Left ventricle myocardium inferior (tissue), 1 donor: ENCODE data around the gene RDH16. TPM values are rescaled to one million over a fixed set of nuclear protein-coding genes. Genes with fewer than 3 reads are reported as not detected.

Experiments
- DNase-seq: peaks from one replicate; pipeline ENCODE4 v3.0.0-alpha.2; 2020
- H3K27ac ChIP-seq: fragments of 200-600 bp; replicated peaks from 2 replicates; pipeline ENCODE4 v1.8.0; 2021
- H3K27me3 ChIP-seq: fragments of 200-600 bp; 2 replicates; pipeline ENCODE4 v1.8.0; 2021; ENCODE audit warnings: low read depth
- H3K36me3 ChIP-seq: fragments of 200-600 bp; 2 replicates; pipeline ENCODE4 v1.8.0; 2021
- H3K4me1 ChIP-seq: fragments of 200-600 bp; 2 replicates; pipeline ENCODE4 v1.8.0; 2021
- H3K4me3 ChIP-seq: fragments of 200-600 bp; 2 replicates; pipeline ENCODE4 v1.8.0; 2021; ENCODE audit warnings: mild to moderate bottlenecking, moderate library complexity
- H3K9me3 ChIP-seq: fragments of 200-600 bp; replicated peaks from 2 replicates; pipeline ENCODE4 v1.8.0; 2021
- CTCF ChIP-seq: fragments of 200-600 bp; IDR thresholded peaks from 2 replicates; pipeline ENCODE4 v1.8.0; 2021; ENCODE audit warnings: antibody characterized with exemption, mild to moderate bottlenecking, borderline replicate concordance
- intact Hi-C: fragments of 100-400 bp; cut with micrococcal nuclease; formaldehyde crosslinking; loops from one replicate; pipeline ENCODE4 v1.11.0; 2022
- total RNA-seq: library from RNA; stranded (reverse); fragmentation: NEBNext Ultra II Directional; extraction: Animal tissue kit (Norgen Biotek cat#: 25700); gene quantifications from one replicate; pipeline ENCODE4 v1.2.1, GENCODE V29; 2021
- donor health status: DM: no; HTN: yes; CAD: no; lungs with severe emphysema.

The RDH16 gene
- total RNA-seq, 1 donor from 2014 or later: 0.19 TPM

- no peaks in the 10 kb centered on the region for H3K36me3 ChIP-seq
- H3K27ac ChIP-seq: no peak overlapping the region
- no peak for TF ChIP-seq CTCF
- no peaks in the 10 kb centered on the region for H3K9me3 ChIP-seq
- no peak overlapping the region for H3K4me3 ChIP-seq
- intact Hi-C loops: no loop called here
- H3K4me1 ChIP-seq: no peaks in the 10 kb centered on the region
- no peaks in the 10 kb centered on the region for H3K27me3 ChIP-seq
- DNase-seq: no peak
These were observed 25.3 kb downstream of the RDH16 start for GRCh38 chr12:56932146-56932545.

GRCh38 chr12:56931474-56931978, 25.9 kb downstream of the RDH16 start:
- TF ChIP-seq CTCF: no peak
- Histone ChIP-seq H3K4me3 (no peak overlapping the region), H3K36me3 (no peaks in the 10 kb centered on the region), H3K9me3 (no peaks in the 10 kb centered on the region), H3K27ac (no peak overlapping the region), H3K4me1 (no peaks in the 10 kb centered on the region), H3K27me3 (no peaks in the 10 kb centered on the region)
- no peak for DNase-seq
- intact Hi-C loops: no loop called here

GRCh38 chr12:56930241-56930640, 27.2 kb downstream of the RDH16 start:
- no peaks in the 10 kb centered on the region for H3K4me1 ChIP-seq
- no peak for DNase-seq
- H3K4me3 ChIP-seq: no peak overlapping the region
- no peak for TF ChIP-seq CTCF
- H3K36me3 ChIP-seq: no peaks in the 10 kb centered on the region
- no peak overlapping the region for H3K27ac ChIP-seq
- no peaks in the 10 kb centered on the region for H3K9me3 ChIP-seq
- intact Hi-C loops: no loop called here
- no peaks in the 10 kb centered on the region for H3K27me3 ChIP-seq

GRCh38 chr12:56929780-56930179, 27.6 kb downstream of the RDH16 start:
- no peaks in the 10 kb centered on the region for H3K36me3 ChIP-seq
- DNase-seq: no peak
- intact Hi-C loops: no loop called here
- H3K4me3 ChIP-seq: no peak overlapping the region
- H3K4me1 ChIP-seq: no peaks in the 10 kb centered on the region
- no peak for TF ChIP-seq CTCF
- no peaks in the 10 kb centered on the region for H3K9me3 ChIP-seq
- H3K27me3 ChIP-seq: no peaks in the 10 kb centered on the region
- no peak overlapping the region for H3K27ac ChIP-seq

- no peak overlapping the region for H3K4me3 ChIP-seq
- H3K27me3 ChIP-seq: no peaks in the 10 kb centered on the region
- no peak for DNase-seq
- intact Hi-C loops: no loop called here
- no peaks in the 10 kb centered on the region for H3K4me1 ChIP-seq
- no peak overlapping the region for H3K27ac ChIP-seq
- no peaks in the 10 kb centered on the region for H3K9me3 ChIP-seq
- H3K36me3 ChIP-seq: no peaks in the 10 kb centered on the region
- no peak for TF ChIP-seq CTCF
These were observed 29.1 kb downstream of the RDH16 start for GRCh38 chr12:56928262-56928661.

- DNase-seq: no peak
- Histone ChIP-seq H3K36me3 (no peaks in the 10 kb centered on the region), H3K4me1 (no peaks in the 10 kb centered on the region), H3K9me3 (no peaks in the 10 kb centered on the region), H3K27ac (no peak overlapping the region), H3K4me3 (no peak overlapping the region), H3K27me3 (no peaks in the 10 kb centered on the region)
- TF ChIP-seq CTCF: no peak
- intact Hi-C loops: no loop called here
These were observed 30.1 kb downstream of the RDH16 start for GRCh38 chr12:56927281-56927680.
